Measurements from ENCODE around the gene CFH. TPM values are rescaled to one million over a fixed set of nuclear protein-coding genes. Genes with fewer than 3 reads are reported as not detected.

The CFH gene
- total RNA-seq, 1 donor from 2014 or later: not detected

DNA sequence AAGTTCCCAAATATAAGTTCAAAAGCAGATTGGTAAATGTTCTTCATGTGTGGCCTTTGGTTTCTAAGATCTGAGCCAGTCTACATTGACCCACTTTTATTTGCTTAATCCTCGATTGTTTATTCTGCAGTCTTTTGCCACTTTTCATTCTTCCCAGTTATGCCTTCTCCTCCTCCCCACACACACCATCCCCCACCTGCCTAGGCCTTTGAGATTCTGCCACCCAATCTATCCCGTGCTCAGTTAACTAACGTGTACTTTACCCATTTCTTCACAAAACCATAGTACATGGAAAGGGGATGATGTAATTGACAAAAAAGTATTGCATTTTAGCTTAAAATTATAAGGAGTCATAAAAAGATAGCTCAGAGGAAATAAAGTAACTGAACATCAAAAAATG lies 3.7 kb downstream of the CFH start:
- H3K4me1 Mint-ChIP-seq: no peaks in the 10 kb centered on the region
- no peaks in the 10 kb centered on the region for H3K36me3 Mint-ChIP-seq (ENCODE audit: low read depth)
- no peaks in the 10 kb centered on the region for H3K9me3 Mint-ChIP-seq
- no peak overlapping the region for H3K4me3 Mint-ChIP-seq
- H3K27ac Mint-ChIP-seq (ENCODE audit: unreplicated experiment): no peak overlapping the region
- TF ChIP-seq CTCF (conservative IDR thresholded peaks at IDR 0.05): no peak
- no peak for DNase-seq (ENCODE audit: low read depth, low spot score)
- no peaks in the 10 kb centered on the region for H3K27me3 Mint-ChIP-seq (ENCODE audit: low read depth)

GRCh38 chr1:196659471-196659870 lies 7.6 kb downstream of the CFH start:
- Mint-ChIP-seq H3K36me3 (ENCODE audit: low read depth) (no peaks in the 10 kb centered on the region), H3K9me3 (no peaks in the 10 kb centered on the region), H3K4me1 (no peaks in the 10 kb centered on the region), H3K27ac (ENCODE audit: unreplicated experiment) (peak overlapping the region; percentile 7), H3K27me3 (ENCODE audit: low read depth) (no peaks in the 10 kb centered on the region), H3K4me3 (no peak overlapping the region)
- TF ChIP-seq CTCF (conservative IDR thresholded peaks at IDR 0.05): no peak
- no peak for DNase-seq (ENCODE audit: low read depth, low spot score)

DNA sequence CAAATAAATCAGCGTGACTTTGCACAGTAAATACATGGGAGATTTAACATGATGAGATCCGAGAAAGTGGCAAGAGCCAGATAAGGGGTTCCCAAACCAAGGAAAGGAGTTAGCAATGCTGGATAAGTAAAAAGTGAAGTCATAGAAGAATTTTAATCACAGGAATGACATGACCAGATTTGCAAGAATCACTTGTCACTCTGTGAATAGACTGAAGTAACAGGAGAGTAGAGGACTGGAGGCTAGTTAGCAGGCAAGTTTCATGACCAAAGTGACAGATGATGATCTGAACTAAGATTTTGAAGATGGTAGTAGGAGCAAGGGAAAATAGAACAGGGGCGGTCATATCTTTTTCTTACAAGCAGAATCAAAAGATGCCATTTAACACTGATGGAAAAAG lies 8.4 kb downstream of the CFH start:
- Mint-ChIP-seq H3K4me1 (no peaks in the 10 kb centered on the region), H3K4me3 (no peak overlapping the region), H3K36me3 (ENCODE audit: low read depth) (no peaks in the 10 kb centered on the region), H3K27ac (ENCODE audit: unreplicated experiment) (no peak overlapping the region), H3K9me3 (no peaks in the 10 kb centered on the region), H3K27me3 (ENCODE audit: low read depth) (no peaks in the 10 kb centered on the region)
- TF ChIP-seq CTCF (conservative IDR thresholded peaks at IDR 0.05): no peak
- no peak for DNase-seq (ENCODE audit: low read depth, low spot score)

GRCh38 chr1:196660852-196661251 lies 9.0 kb downstream of the CFH start:
- no peak for DNase-seq (ENCODE audit: low read depth, low spot score)
- Mint-ChIP-seq H3K4me3 (no peak overlapping the region), H3K9me3 (no peaks in the 10 kb centered on the region), H3K27me3 (ENCODE audit: low read depth) (no peaks in the 10 kb centered on the region), H3K4me1 (no peaks in the 10 kb centered on the region), H3K36me3 (ENCODE audit: low read depth) (no peaks in the 10 kb centered on the region), H3K27ac (ENCODE audit: unreplicated experiment) (no peak overlapping the region)
- peak; percentile 87 for TF ChIP-seq CTCF (conservative IDR thresholded peaks at IDR 0.05)

- Mint-ChIP-seq H3K27me3 (ENCODE audit: low read depth) (no peaks in the 10 kb centered on the region), H3K36me3 (ENCODE audit: low read depth) (no peaks in the 10 kb centered on the region), H3K27ac (ENCODE audit: unreplicated experiment) (no peak overlapping the region), H3K9me3 (no peaks in the 10 kb centered on the region), H3K4me3 (no peak overlapping the region), H3K4me1 (no peaks in the 10 kb centered on the region)
- DNase-seq (ENCODE audit: low read depth, low spot score): no peak
- no peak for TF ChIP-seq CTCF (conservative IDR thresholded peaks at IDR 0.05)
Measured at GRCh38 chr1:196661345-196661744, 9.5 kb downstream of the CFH start.

DNA sequence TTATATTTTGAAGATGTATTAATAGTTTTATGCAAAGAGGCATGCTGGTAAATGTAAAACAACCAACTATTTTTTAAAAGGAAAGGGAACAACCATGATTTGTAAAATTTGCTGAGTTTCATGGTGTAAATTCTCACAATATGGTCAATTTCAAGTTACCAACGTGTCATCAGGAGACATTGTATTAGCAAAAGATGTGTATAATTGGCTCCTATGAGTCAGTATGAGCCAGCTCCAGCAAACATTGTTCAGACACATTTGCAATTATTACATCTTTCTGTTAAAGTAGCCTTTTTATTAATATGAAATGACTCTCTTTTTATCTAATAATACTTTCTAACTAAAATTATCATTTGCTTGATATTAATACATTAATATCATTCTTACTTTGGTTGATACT lies 15.3 kb downstream of the CFH start:
- TF ChIP-seq CTCF (conservative IDR thresholded peaks at IDR 0.05): no peak
- H3K9me3 Mint-ChIP-seq: peaks cover 14% of the 10 kb centered on the region
- no peak for DNase-seq (ENCODE audit: low read depth, low spot score)
- no peak overlapping the region for H3K27ac Mint-ChIP-seq (ENCODE audit: unreplicated experiment)
- no peaks in the 10 kb centered on the region for H3K36me3 Mint-ChIP-seq (ENCODE audit: low read depth)
- no peaks in the 10 kb centered on the region for H3K27me3 Mint-ChIP-seq (ENCODE audit: low read depth)
- H3K4me3 Mint-ChIP-seq: no peak overlapping the region
- no peaks in the 10 kb centered on the region for H3K4me1 Mint-ChIP-seq
